Peyer's patch (tissue), 4 donors: ENCODE measurements around the gene PLCH1.

ENCODE experiments used
- CTCF ChIP-seq, 6 experiments: fragments of 450-650 bp in 4 of 6; fragments of 200-600 bp in 2 of 6; sonication (generic) in 1 of 6; IDR thresholded peaks; one replicate each; pipeline ENCODE4 v1.5.1; 2017 to 2019; ENCODE audit warnings: antibody characterized with exemption in 6 of 6, mild to moderate bottlenecking in 3 of 6, moderate library complexity in 1 of 6
- POLR2A ChIP-seq, 2 donors: fragments of 450-650 bp; IDR thresholded peaks; one replicate each; pipeline ENCODE4 v1.5.1; 2017; ENCODE audit warnings: antibody characterized with exemption in 2 of 2, mild to moderate bottlenecking in 2 of 2, moderate library complexity in 2 of 2

GRCh38 chr3:155497930-155498647, 246.8 kb downstream of the PLCH1 start:
- TF ChIP-seq CTCF (IDR thresholded peaks at IDR 0.05) (no peak), POLR2A (IDR thresholded peaks at IDR 0.05) (no peak)
